Measurements from ENCODE around the gene ESRRG. TPM values are rescaled to one million over a fixed set of nuclear protein-coding genes. Genes with fewer than 3 reads are reported as not detected.

Gene ESRRG
- total and polyA plus RNA-seq, 2 donors (not counting 1 experiment from before 2014, with no cell fraction given), result 0.06 TPM; not detected in 1

DNA sequence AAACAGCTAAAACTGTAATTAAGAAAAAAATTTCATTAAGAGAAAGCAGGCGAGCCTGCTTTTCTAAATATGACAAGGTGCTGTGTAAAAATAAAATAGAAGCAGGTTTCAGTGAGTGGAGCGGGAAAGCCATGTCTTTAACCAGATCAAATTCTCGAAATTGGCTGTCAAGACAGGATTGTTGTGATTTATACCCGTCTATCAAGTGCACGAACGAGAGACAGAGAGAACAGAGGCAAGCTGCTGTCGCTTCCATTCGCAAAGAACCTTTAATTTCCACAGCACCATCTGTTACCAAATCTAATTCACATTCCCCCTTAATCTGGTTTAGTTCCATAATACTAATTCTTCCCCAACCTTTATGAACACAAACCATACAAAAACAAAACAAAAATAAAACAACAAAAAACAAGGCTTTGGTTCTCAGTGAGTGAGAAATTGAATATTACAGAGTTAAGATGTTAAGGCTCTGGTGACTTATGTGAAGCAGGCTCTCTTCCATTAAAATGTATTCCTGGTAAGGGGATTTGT lies 35.0 kb downstream of the ESRRG start:
- H3K27me3 Mint-ChIP-seq, result peaks cover 4% of the 10 kb centered on the region
- no peak for TF ChIP-seq EZH2 (IDR thresholded peaks at IDR 0.05; ENCODE audit: borderline replicate concordance, insufficient read depth, low read depth, low read length, poor library complexity, severe bottlenecking)
- no peak for TF ChIP-seq CTCF (IDR thresholded peaks at IDR 0.05)
- ATAC-seq (ENCODE audit: low read depth) (no peak), DNase-seq (no peak)
- Histone ChIP-seq H3K27me3 (replicated peaks in 1 of 4; ENCODE audit: control extremely low read depth in 1 of 4, control insufficient read depth in 3 of 4, insufficient read depth in 4 of 4, low read length in 3 of 4) (no peaks in the 10 kb centered on the region), H3K9me3 (ENCODE audit: control extremely low read depth in 1 of 3, control insufficient read depth in 2 of 3, insufficient read depth in 1 of 3, low read length in 2 of 3) (no peaks in the 10 kb centered on the region), H3K79me2 (ENCODE audit: control insufficient read depth, insufficient read depth, low read length) (no peaks in the 10 kb centered on the region), H3K36me3 (replicated peaks in 1 of 2; ENCODE audit: control extremely low read depth in 1 of 2, control insufficient read depth in 1 of 2, extremely low read depth in 1 of 2, insufficient read depth in 2 of 2, low read length in 1 of 2) (no peaks in the 10 kb centered on the region), H2AFZ (ENCODE audit: insufficient read depth, low read depth, low read length, poor library complexity, severe bottlenecking) (no peak overlapping the region), H3K9ac (ENCODE audit: low read length) (no peak overlapping the region), H3K4me2 (replicated peaks; ENCODE audit: low read depth, low read length, poor library complexity, severe bottlenecking) (no peak overlapping the region), H4K20me1 (ENCODE audit: control insufficient read depth, insufficient read depth, low read length, poor library complexity, severe bottlenecking) (no peaks in the 10 kb centered on the region), H3K4me1 (ENCODE audit: control insufficient read depth in 2 of 2, insufficient read depth in 2 of 2, low read length in 2 of 2) (no peaks in the 10 kb centered on the region), H3K4me3 (ENCODE audit: control extremely low read depth in 1 of 5, extremely low read depth in 1 of 5, insufficient read depth in 1 of 5, low read depth in 2 of 5, low read length in 4 of 5) (no peak overlapping the region), H3K27ac (ENCODE audit: low read length in 2 of 2) (no peak overlapping the region)
- no peaks in the 10 kb centered on the region for H3K9me3 Mint-ChIP-seq (ENCODE audit: insufficient read depth)
- no peak overlapping the region for H3K4me3 Mint-ChIP-seq
- H3K27ac Mint-ChIP-seq, result no peak overlapping the region
- ChIA-PET POLR2A (no interaction called here), CTCF (no interaction called here)
- H3K4me1 Mint-ChIP-seq, result no peaks in the 10 kb centered on the region
- WGBS (ENCODE audit: insufficient coverage), result 91% methylated on average over 7 of the region's 8 CpGs
- intact Hi-C loops (cut with micrococcal nuclease), result no loop called here

DNA sequence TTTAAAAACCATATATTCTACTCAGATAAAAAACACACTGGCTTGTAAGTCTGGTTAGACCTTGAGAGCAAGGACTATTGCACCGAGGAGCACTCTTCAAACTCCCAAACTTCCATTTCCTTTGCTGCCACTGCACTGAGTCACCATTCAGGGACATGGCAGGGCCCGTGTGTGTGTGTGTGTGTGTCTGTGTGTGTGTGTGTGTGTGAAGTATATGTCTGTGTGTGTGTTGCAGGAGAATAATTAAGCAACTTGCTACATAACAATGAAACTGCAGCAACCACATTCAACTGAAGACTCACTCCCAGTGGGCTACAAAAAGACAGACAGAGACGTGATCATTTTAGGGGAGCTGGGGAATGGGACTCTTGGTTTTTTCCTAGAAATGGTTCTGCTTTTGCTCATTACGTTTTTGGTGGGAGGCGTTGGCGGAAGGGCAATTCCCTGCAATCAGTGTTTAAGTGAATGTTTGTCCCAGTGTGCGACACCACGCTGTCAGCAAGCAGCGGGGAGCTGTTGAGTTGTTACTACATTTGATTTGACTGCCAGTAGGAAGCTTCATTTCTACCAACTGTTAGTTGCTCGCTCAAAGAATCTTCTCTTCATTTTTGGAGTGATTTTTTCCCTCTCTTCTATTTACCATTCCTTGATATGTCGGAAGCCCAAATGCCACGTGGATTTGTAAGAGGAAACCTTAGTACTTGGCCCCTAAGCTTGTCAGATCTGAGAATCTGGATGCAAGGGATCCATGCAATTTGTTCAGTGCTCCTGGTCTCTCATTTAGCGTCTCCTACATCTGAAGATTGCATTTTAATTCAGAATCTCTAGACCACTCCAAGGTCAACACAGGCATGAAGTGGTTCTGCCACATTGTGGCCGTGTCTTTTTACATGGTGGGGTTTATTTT lies 36.1 kb downstream of the ESRRG start:
- H3K27ac Mint-ChIP-seq, result no peak overlapping the region
- no peak for ATAC-seq (ENCODE audit: low read depth)
- H3K4me3 Mint-ChIP-seq, result no peak overlapping the region
- DNase-seq, result peak; percentile 1
- Histone ChIP-seq H3K4me2 (replicated peaks; ENCODE audit: low read depth, low read length, poor library complexity, severe bottlenecking) (no peak overlapping the region), H3K79me2 (ENCODE audit: control insufficient read depth, insufficient read depth, low read length) (no peaks in the 10 kb centered on the region), H4K20me1 (ENCODE audit: control insufficient read depth, insufficient read depth, low read length, poor library complexity, severe bottlenecking) (no peaks in the 10 kb centered on the region), H3K27ac (ENCODE audit: low read length in 2 of 2) (no peak overlapping the region), H3K9me3 (ENCODE audit: control extremely low read depth in 1 of 3, control insufficient read depth in 2 of 3, insufficient read depth in 1 of 3, low read length in 2 of 3) (no peaks in the 10 kb centered on the region), H3K4me3 (ENCODE audit: control extremely low read depth in 1 of 5, extremely low read depth in 1 of 5, insufficient read depth in 1 of 5, low read depth in 2 of 5, low read length in 4 of 5) (no peak overlapping the region), H2AFZ (ENCODE audit: insufficient read depth, low read depth, low read length, poor library complexity, severe bottlenecking) (no peak overlapping the region), H3K9ac (ENCODE audit: low read length) (no peak overlapping the region), H3K36me3 (replicated peaks in 1 of 2; ENCODE audit: control extremely low read depth in 1 of 2, control insufficient read depth in 1 of 2, extremely low read depth in 1 of 2, insufficient read depth in 2 of 2, low read length in 1 of 2) (no peaks in the 10 kb centered on the region), H3K27me3 (replicated peaks in 1 of 4; ENCODE audit: control extremely low read depth in 1 of 4, control insufficient read depth in 3 of 4, insufficient read depth in 4 of 4, low read length in 3 of 4) (no peaks in the 10 kb centered on the region), H3K4me1 (ENCODE audit: control insufficient read depth in 2 of 2, insufficient read depth in 2 of 2, low read length in 2 of 2) (no peaks in the 10 kb centered on the region)
- 82% methylated on average over 7 of the region's 14 CpGs for WGBS (ENCODE audit: insufficient coverage)
- TF ChIP-seq CTCF (IDR thresholded peaks at IDR 0.05), result no peak
- no peak for TF ChIP-seq EZH2 (IDR thresholded peaks at IDR 0.05; ENCODE audit: borderline replicate concordance, insufficient read depth, low read depth, low read length, poor library complexity, severe bottlenecking)
- no peaks in the 10 kb centered on the region for H3K9me3 Mint-ChIP-seq (ENCODE audit: insufficient read depth)
- H3K4me1 Mint-ChIP-seq, result no peaks in the 10 kb centered on the region
- POLR2A ChIA-PET, result no interaction called here
- peaks cover 4% of the 10 kb centered on the region for H3K27me3 Mint-ChIP-seq
- CTCF ChIA-PET, result no interaction called here
- intact Hi-C loops (cut with micrococcal nuclease), result no loop called here
